Upper lobe of left lung (tissue), 6 donors: Measurements from ENCODE around the gene NPRL2. TPM values are rescaled to one million over a fixed set of nuclear protein-coding genes. Genes with fewer than 3 reads are reported as not detected.

ENCODE experiments used
- ATAC-seq, 2 donors: fragments of 200-7000 bp; cut with Tn5 transposase; one replicate each; pipeline ENCODE4 v1.9.1; 2022; ENCODE audit warnings: mild to moderate bottlenecking in 2 of 2, moderate library complexity in 2 of 2; ENCODE audit not compliant: low FRiP score in 2 of 2
- DNase-seq, 2 donors: peaks; one replicate each; pipeline ENCODE4 v3.0.0-alpha.2; 2019 to 2020
- H3K27ac ChIP-seq, 4 donors: fragments of 200-600 bp; sonication (generic); one replicate each; pipeline ENCODE4 v1.5.1; 2016 to 2019
- H3K27me3 ChIP-seq, 4 donors: fragments of 200-600 bp; sonication (generic); one replicate each; pipeline ENCODE4 v1.5.1; 2017 to 2019
- H3K36me3 ChIP-seq, 4 donors: fragments of 200-600 bp; sonication (generic); one replicate each; pipeline ENCODE4 v1.5.1; 2016 to 2019
- H3K4me1 ChIP-seq, 4 donors: fragments of 200-600 bp; sonication (generic); one replicate each; pipeline ENCODE4 v1.5.1; 2018 to 2019
- H3K4me3 ChIP-seq, 4 donors: fragments of 200-600 bp; sonication (generic); one replicate each; pipeline ENCODE4 v1.5.1; 2017 to 2019; ENCODE audit warnings: mild to moderate bottlenecking in 2 of 4, moderate library complexity in 1 of 4
- H3K9me3 ChIP-seq, 4 donors: fragments of 200-600 bp; sonication (generic); one replicate each; pipeline ENCODE4 v1.5.1; 2018 to 2019
- CTCF ChIP-seq, 6 experiments: fragments of 450-650 bp in 4 of 6; fragments of 200-600 bp in 2 of 6; sonication (generic) in 2 of 6; IDR thresholded peaks; one replicate each; pipeline ENCODE4 v1.5.1; 2016 to 2019; ENCODE audit warnings: antibody characterized with exemption in 6 of 6
- EP300 ChIP-seq, 4 donors: sonication (generic); formaldehyde crosslinking; IDR thresholded peaks; one replicate each; pipeline ENCODE4 v1.5.1; 2017; ENCODE audit warnings: antibody characterized with exemption in 4 of 4, control low read depth in 2 of 4
- POLR2A ChIP-seq, 4 donors: fragments of 450-650 bp; IDR thresholded peaks; one replicate each; pipeline ENCODE4 v1.5.1; 2016 to 2017; ENCODE audit warnings: antibody characterized with exemption in 4 of 4, mild to moderate bottlenecking in 2 of 4
- POLR2AphosphoS5 ChIP-seq, 2 donors: sonication (generic); formaldehyde crosslinking; IDR thresholded peaks; one replicate each; pipeline ENCODE4 v1.5.1; 2017; ENCODE audit warnings: antibody characterized with exemption in 2 of 2
- WGBS, 2 donors: methylation state at CpG; one replicate each; pipeline ENCODE4 v1.1.5; 2017 to 2018; 5-methylcytosine and 5-hydroxymethylcytosine counted together
- total RNA-seq, 6 donors: library from RNA; depleted of rRNA in 4 of 6; stranded (reverse); fragments of >200 nt in 4 of 6; gene quantifications; one replicate each; pipeline versions ENCODE4 v1.1.0 to v1.2.1, GENCODE V29; 2016 to 2021
- donor health status: DM: no; HTN: no; CAD: no; lungs with moderate emphysema.
- donor health status: DM: no; HTN: yes; CAD: no; lungs with severe emphysema.

The NPRL2 gene
- total RNA-seq = 10 to 100 TPM; 15.0 to 41.9 (median 17.3) TPM

- Histone ChIP-seq H3K27me3 (no peaks in the 10 kb centered on the region), H3K4me1 (peaks cover 31 to 69% (median 37%) of the 10 kb centered on the region in 4 donors), H3K4me3 (peak within 1 kb of the TSS; percentile 56 to 86 (median 74)), H3K36me3 (peaks cover 21 to 48% (median 40%) of the 10 kb centered on the region in 4 donors), H3K27ac (peak within 1 kb of the TSS; percentile 89 to 98 (median 92)), H3K9me3 (no peaks in the 10 kb centered on the region)
- WGBS, 2 donors = 3 to 4% methylated on average over 5 to 18 of the region's 64 CpGs
- peak; percentile 96 to 97 for ATAC-seq
- DNase-seq = peak; percentile 98 to 100
- TF ChIP-seq CTCF (IDR thresholded peaks at IDR 0.05) (peak in 2 of 6 experiments; percentile 5 to 24), POLR2A (IDR thresholded peaks at IDR 0.05) (peak in 3 of 4 donors; percentile 67 to 91 (median 91)), POLR2AphosphoS5 (IDR thresholded peaks at IDR 0.05) (peak; percentile 71 to 86), EP300 (IDR thresholded peaks at IDR 0.05) (no peak)
Observed at GRCh38 chr3:50350527-50351322, at the start of gene NPRL2, which contains the start of gene CYB561D2. TSS of gene NPRL2 (minus strand) at chr3:50350775. CDS start at chr3:50350652, 123 bp downstream. TSS of gene CYB561D2 (plus strand) at chr3:50350862. CDS start at chr3:50351434, 572 bp downstream.

- H3K9me3 ChIP-seq = no peaks in the 10 kb centered on the region
- 93 to 94% methylated on average over 9 to 10 of the region's 10 CpGs for WGBS, 2 donors
- no peak for DNase-seq
Observed at GRCh38 chr3:50396502-50396901, 45.9 kb upstream of the NPRL2 start.

GRCh38 chr3:50395070-50395860, 44.7 kb upstream of the NPRL2 start:
- Histone ChIP-seq H3K4me3 (no peak overlapping the region), H3K27me3 (no peaks in the 10 kb centered on the region), H3K36me3 (peaks cover 0 to 3% (median 0%) of the 10 kb centered on the region in 4 donors), H3K9me3 (no peaks in the 10 kb centered on the region), H3K4me1 (peaks cover 9 to 16% (median 11%) of the 10 kb centered on the region in 4 donors), H3K27ac (no peak overlapping the region)
- DNase-seq = peak in 1 of 2 donors; percentile 40
- TF ChIP-seq POLR2A (IDR thresholded peaks at IDR 0.05) = no peak
- TF ChIP-seq CTCF (IDR thresholded peaks at IDR 0.05) = no peak
- no peak for TF ChIP-seq POLR2AphosphoS5 (IDR thresholded peaks at IDR 0.05)
- TF ChIP-seq EP300 (IDR thresholded peaks at IDR 0.05) = no peak
- peak in 1 of 2 donors; percentile 13 for ATAC-seq
- WGBS, 2 donors = 71 to 100% methylated on average over 1 to 8 of the region's 10 CpGs

More at GRCh38 chr3:50396502-50396901, 45.9 kb upstream of the NPRL2 start:
- no peak for ATAC-seq
- TF ChIP-seq POLR2A (IDR thresholded peaks at IDR 0.05) (no peak), EP300 (IDR thresholded peaks at IDR 0.05) (no peak), CTCF (IDR thresholded peaks at IDR 0.05) (no peak), POLR2AphosphoS5 (IDR thresholded peaks at IDR 0.05) (no peak)
- Histone ChIP-seq H3K4me1 (peaks cover 0 to 7% (median 3%) of the 10 kb centered on the region in 4 donors), H3K4me3 (no peak overlapping the region), H3K27me3 (no peaks in the 10 kb centered on the region), H3K36me3 (peaks cover 0 to 3% (median 0%) of the 10 kb centered on the region in 4 donors), H3K27ac (no peak overlapping the region)

GRCh38 chr3:50393061-50393460, 42.5 kb upstream of the NPRL2 start:
- TF ChIP-seq CTCF (IDR thresholded peaks at IDR 0.05) (no peak), POLR2A (IDR thresholded peaks at IDR 0.05) (no peak), POLR2AphosphoS5 (IDR thresholded peaks at IDR 0.05) (no peak), EP300 (IDR thresholded peaks at IDR 0.05) (no peak)
- peaks cover 9 to 16% (median 11%) of the 10 kb centered on the region in 4 donors for H3K4me1 ChIP-seq
- peaks cover 0 to 3% (median 0%) of the 10 kb centered on the region in 4 donors for H3K36me3 ChIP-seq
- H3K27me3 ChIP-seq = no peaks in the 10 kb centered on the region
- no peaks in the 10 kb centered on the region for H3K9me3 ChIP-seq
- H3K4me3 ChIP-seq = no peak overlapping the region
- ATAC-seq = no peak
- no peak overlapping the region for H3K27ac ChIP-seq
- WGBS, 2 donors = 84 to 85% methylated on average over 5 of the region's 5 CpGs
- no peak for DNase-seq
